ENCODE data around the gene CFAP77. TPM values are rescaled to one million over a fixed set of nuclear protein-coding genes. Genes with fewer than 3 reads are reported as not detected.
"Not testable (repeated sequence)": the region's sequence is repeated elsewhere in the genome, so short reads cannot be mapped to it uniquely, and the experiment has no call there.

Gene CFAP77
- total RNA-seq, 1 experiment from 2014 or later, result not detected

DNA sequence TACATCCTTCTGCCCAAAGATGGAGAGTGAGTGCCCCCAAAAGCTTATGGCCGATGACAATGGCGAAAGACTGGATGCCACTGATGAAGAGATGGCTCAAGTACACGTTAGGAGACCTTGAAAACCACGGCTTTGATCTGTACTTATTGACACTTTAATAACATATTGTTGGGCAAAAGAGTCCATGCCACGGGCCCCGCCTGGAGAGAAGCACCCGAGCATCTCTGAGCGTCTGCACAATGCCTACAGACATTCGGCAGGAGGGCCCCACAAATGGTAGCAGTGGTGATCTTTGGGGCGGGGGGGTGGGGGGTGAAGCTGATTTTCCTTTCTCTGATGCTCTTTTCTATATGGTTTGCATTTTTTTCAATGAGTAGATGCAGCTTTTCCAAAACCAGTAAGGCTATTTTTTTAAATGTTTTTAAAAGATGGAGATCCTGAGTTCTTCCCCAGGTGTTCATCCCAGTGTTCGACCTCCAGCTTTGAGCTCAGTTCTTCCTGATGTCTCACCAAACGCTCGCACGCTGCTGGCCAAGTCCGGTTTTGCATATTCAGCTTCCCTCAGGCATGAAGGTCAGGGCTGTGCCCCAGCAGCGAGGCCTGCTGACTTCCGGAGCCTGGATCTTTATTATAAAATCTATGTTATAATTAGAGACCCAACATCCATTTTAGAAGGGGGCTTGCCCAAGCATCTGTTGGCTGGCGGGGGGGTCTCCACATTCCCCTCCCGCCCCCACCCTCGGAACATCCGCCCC lies 138.1 kb downstream of the CFAP77 start:
- in situ Hi-C loops (cut with HindIII; ENCODE audit: low pct_unique_long_range_greater_than_20kb, low sequenced_read_pairs), result no loop called here
- DNase-seq (ENCODE audit: low read depth, low spot score), result no peak

DNA sequence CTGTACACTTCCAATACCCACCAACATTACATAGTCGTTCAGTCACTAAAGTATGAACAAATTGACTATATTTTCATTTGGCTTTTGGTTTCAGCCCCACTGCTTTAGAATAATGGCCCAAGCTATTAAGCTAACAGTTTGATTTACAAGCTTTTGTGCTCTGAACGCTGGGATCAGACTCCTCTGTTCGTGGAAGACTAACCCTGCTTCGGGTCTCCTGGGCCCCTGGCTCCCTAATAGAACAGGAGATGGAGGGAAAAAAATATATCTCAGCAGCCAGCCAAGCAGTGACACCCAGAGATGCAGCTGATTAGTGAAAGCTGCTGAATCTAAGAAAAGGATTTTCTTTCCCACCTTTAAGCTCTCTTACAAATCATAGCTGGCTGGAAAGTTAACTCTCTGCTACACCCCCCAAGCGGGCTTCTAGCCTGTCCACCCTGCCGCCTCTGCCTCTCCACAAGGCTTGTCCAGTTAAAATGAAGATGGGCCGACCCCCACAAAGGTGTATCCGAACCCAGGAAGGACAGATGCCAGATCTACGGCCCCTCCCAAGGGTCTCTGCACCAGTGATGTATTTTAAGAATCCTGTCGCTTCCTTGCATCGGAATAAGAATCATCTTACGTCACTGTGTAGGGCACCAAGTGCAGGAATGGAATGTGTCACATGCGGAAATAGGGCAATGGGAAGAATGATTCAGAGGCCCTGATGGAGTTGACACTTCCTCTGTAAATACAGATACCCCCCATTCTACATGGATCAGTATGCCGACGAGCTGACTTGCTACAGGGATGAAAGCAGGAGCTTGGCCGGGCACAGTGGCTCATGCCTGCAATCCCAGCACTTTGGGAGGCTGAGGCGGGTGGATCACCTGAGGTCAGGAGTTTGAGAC lies 139.0 kb downstream of the CFAP77 start:
- in situ Hi-C loops (cut with HindIII; ENCODE audit: low pct_unique_long_range_greater_than_20kb, low sequenced_read_pairs), result no loop called here
- DNase-seq (ENCODE audit: low read depth, low spot score), result no peak

DNA sequence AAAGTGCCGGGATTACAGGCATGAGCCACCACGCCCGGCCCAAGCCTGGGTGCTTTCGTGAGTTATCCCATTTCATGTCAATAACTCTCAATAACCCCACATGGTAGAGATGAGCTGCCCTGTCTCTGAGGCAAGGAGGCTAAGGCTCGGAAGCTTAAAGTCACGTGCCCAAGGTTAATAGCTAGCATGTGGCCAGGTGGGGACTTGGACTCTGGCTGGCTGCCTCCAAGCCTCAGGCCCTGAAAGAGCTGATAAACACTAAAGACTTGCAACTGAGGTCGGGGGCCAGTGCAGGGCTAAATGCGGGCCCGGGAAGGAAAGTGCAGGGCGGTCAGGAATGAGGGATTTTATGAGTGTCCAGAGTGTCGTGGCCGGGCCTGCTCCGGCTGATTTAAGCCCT lies 141.5 kb downstream of the CFAP77 start:
- in situ Hi-C loops (cut with HindIII; ENCODE audit: low pct_unique_long_range_greater_than_20kb, low sequenced_read_pairs), result no loop called here
- DNase-seq (ENCODE audit: low read depth, low spot score), result no peak

DNA sequence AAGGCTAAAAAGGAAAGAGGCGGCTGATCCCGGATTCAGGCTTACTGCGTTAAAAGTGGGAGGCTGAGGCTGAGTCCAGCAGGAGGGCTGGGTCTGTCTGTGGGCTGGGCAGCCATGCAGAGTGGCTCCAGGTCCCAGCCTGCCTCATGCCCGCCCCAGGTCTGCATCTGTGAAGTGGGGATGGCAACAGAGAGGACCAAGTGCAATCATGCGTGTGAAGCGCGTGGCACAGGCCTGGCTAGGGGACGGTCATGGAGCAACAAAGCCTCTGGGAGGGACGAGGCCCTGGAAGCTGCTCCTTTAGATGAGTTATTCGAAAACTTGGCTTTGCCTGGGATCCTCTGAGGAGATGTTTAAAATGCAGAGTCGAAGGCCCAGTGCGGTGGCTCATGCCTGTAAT lies 142.0 kb downstream of the CFAP77 start:
- DNase-seq (ENCODE audit: low read depth, low spot score), result no peak
- in situ Hi-C loops (cut with HindIII; ENCODE audit: low pct_unique_long_range_greater_than_20kb, low sequenced_read_pairs), result no loop called here

DNA sequence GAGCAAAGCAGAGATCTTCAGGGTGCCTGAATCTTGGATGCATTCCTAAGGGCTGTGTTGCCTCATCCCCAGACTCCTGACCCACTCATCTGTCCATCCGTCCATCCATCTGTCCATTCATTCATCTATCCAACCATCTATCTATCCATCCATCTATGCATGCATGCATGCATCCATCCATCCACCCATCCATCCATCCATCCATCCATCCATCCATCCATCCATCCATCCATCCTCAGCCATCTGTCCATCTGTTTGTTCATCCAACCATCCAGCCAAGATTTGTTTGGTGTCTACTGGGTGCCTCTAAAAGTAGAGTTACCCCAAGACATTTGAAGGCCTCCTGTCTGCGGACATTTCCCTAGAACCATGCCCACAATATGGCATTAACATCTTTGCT lies 144.7 kb downstream of the CFAP77 start:
- DNase-seq (ENCODE audit: low read depth, low spot score), result no peak
- in situ Hi-C loops (cut with HindIII; ENCODE audit: low pct_unique_long_range_greater_than_20kb, low sequenced_read_pairs), result no loop called here

DNA sequence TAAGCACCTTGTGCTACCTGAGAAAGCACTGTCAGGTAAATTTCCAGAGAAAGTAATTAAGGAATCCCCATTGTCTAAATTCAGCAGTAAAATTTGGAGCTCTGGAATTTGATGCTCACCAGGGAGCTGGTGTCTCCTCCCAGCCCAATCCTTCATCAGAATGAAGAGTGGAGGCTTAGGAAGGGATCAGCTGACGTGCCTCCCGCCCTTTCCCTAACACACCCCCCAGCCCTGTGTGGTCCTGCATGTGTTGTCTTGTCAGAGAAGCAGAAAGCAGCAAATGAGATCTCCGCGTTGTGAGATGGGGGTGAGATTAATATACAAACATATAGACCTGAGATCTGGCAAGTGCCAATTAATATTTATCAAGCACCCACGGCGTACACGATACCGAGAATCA lies 145.5 kb downstream of the CFAP77 start:
- DNase-seq (ENCODE audit: low read depth, low spot score), result no peak
- in situ Hi-C loops (cut with HindIII; ENCODE audit: low pct_unique_long_range_greater_than_20kb, low sequenced_read_pairs), result no loop called here

DNA sequence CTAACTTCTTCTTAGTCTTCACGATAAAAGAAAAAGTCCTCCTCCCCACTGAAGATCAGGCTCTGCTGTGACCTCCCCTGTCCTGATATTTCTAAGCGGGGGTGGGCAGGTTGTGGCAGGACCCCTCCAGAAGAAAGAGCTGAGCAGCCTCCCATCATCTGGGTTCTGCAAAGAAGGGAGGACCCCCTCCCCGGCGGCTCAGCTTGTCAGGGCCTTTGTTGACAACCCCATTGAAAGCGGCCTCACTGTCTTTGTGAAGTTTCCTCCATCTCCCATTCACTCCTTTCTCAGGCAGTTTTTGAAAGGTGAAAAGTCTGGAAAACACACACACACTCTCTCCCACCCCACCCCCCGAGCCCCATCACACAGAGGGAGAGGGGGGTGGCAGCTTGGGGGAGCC lies 146.2 kb downstream of the CFAP77 start:
- in situ Hi-C loops (cut with HindIII; ENCODE audit: low pct_unique_long_range_greater_than_20kb, low sequenced_read_pairs), result no loop called here

DNA sequence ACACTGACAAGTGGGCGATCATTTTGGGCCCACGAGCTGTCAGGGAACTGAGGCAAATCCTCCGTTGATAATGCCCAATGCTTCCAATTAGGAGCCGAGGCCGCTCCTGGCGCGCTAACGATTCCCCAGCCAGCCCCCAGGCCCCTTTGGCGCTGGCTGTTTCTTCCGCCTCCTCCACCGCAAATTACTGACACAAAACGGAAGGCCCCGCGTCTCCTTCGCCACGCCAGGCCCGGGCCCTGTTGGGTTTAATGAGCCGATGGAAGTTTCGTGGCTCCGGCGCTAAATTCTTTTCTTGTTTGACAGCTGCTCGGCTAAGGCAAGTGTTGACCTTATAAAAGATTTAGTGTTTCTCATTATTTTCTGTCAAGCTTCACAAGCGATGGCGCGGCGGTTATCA lies 146.7 kb downstream of the CFAP77 start:
- in situ Hi-C loops (cut with HindIII; ENCODE audit: low pct_unique_long_range_greater_than_20kb, low sequenced_read_pairs), result no loop called here
- DNase-seq (ENCODE audit: low read depth, low spot score), result no peak

More for the DNA sequence above, 146.2 kb downstream of the CFAP77 start:
- DNase-seq (ENCODE audit: low read depth, low spot score), result no peak

DNA sequence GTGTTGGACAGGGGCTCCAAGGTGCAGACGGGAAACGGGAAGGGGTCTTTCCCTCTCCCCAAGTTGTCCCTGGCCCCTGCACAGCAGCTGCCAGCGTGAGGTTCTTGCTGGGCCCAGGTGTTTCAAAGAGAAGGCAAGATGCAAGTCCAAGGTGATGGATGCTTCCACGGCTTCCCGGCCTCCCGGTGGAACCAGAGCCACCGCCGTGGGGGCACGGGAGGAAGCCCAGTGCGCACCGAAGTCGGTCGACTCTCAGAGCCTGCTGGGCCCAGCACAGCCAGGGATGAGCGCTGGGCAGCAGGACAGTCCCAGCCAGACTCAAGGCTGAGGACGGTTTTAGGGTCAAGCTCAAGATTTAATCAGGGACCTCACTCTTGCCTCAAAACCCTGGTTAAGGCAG lies 147.1 kb downstream of the CFAP77 start:
- in situ Hi-C loops (cut with HindIII; ENCODE audit: low pct_unique_long_range_greater_than_20kb, low sequenced_read_pairs), result no loop called here

DNA sequence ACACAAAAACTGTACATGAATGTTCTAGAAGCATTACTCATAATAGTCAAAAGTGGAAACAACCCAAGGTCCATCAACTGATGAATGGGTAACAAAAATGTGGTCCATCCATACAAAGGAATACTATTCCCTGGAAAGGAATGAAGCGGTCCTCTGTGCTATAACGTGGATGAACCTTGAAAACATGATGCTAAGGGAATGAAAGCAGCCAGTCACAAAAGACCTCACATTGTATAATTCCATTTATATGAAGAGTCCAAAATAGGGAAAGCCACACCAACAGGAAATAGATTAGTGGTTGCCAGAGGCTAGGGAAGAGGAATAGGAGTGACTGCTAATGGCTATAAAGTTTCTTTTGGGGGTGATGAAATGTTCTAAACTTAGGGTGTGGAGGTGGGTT lies 149.7 kb downstream of the CFAP77 start:
- in situ Hi-C loops (cut with HindIII; ENCODE audit: low pct_unique_long_range_greater_than_20kb, low sequenced_read_pairs), result no loop called here
- DNase-seq (ENCODE audit: low read depth, low spot score), result peak; percentile 66

More for the DNA sequence above, 147.1 kb downstream of the CFAP77 start:
- no peak for DNase-seq (ENCODE audit: low read depth, low spot score)

DNA sequence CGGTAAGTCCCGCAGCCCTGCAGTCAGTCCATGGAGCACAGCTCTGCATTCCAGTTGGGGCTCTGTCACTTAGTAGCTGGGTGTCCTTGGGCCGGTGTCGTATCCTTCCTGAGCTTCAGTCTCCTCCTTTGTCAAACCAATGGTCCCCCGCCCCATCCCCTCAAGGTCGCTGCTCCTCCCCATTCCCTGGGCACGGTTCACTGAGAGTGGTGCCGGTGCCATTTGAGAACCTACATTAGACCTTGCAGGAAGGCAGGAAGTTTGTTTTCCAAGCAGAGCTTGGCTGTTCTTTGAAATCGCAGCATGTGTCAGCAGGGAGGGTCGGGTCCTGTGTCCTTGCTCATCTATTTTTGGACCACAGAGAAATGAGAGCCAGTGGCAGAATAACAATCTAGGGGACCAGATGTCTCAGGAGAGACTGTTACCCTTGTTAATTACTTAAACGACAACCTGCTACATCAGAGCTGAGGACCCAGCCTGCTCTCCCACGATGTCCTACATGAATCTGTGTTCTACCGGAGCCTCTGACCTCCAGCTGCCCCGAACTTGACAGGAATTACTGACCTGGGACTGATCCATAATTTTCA lies 150.7 kb downstream of the CFAP77 start:
- no peak for DNase-seq (ENCODE audit: low read depth, low spot score)
- in situ Hi-C loops (cut with HindIII; ENCODE audit: low pct_unique_long_range_greater_than_20kb, low sequenced_read_pairs), result no loop called here

DNA sequence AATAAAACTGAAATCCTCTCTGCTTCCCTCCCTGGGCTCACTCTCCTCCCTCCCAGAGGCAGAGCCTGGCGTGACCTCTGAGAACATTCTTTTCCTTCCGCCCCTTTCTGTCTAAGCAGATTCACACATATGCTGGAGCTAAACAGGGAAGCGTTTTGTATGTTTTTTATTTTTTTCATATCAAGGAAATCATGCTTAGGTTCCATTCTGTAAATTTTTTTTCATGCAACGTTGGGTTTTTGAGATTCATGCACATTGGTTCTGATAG lies 152.2 kb downstream of the CFAP77 start:
- DNase-seq (ENCODE audit: low read depth, low spot score), result no peak
- in situ Hi-C loops (cut with HindIII; ENCODE audit: low pct_unique_long_range_greater_than_20kb, low sequenced_read_pairs), result no loop called here

DNA sequence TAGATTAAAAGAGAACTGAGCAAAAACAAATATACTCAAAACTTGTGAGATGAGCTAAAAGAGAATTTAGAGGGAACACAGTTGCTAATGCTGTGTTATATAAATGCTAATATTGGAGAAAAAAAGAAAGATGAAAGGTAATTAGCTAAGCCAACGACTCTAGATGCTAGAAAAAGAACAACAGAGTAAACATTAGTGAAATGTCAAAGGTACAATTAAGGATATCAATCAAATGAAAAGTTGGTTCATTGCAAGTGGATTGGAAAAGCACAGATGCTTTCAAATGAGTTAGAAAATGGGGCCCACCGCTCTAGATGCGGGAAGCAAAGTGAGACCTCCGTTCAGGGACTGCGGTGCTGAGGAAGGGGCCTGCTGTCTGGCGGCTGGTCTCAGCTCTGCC lies 154.5 kb downstream of the CFAP77 start:
- DNase-seq (ENCODE audit: low read depth, low spot score), result no peak
- in situ Hi-C loops (cut with HindIII; ENCODE audit: low pct_unique_long_range_greater_than_20kb, low sequenced_read_pairs), result no loop called here

DNA sequence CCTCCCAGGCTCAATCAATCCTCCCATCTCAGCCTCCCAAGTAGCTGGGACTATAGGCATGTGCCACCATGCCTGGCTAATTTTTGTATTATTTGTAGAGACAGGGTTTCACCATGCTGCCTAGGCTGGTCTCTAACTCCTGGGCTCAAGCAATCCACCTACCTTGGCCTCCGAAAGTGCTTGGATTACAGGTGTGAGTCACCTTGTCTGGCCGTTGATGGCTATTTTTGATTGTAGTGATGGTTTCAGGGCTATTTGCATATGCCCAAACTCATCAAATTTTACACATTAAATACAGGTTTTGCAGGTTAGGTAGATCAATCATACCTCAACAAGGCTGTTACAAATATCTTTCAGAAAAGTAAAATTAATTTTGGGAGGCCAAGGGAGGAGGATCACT lies 158.8 kb downstream of the CFAP77 start:
- DNase-seq (ENCODE audit: low read depth, low spot score); in situ Hi-C loops (cut with HindIII; ENCODE audit: low pct_unique_long_range_greater_than_20kb, low sequenced_read_pairs): not testable (repeated sequence)

DNA sequence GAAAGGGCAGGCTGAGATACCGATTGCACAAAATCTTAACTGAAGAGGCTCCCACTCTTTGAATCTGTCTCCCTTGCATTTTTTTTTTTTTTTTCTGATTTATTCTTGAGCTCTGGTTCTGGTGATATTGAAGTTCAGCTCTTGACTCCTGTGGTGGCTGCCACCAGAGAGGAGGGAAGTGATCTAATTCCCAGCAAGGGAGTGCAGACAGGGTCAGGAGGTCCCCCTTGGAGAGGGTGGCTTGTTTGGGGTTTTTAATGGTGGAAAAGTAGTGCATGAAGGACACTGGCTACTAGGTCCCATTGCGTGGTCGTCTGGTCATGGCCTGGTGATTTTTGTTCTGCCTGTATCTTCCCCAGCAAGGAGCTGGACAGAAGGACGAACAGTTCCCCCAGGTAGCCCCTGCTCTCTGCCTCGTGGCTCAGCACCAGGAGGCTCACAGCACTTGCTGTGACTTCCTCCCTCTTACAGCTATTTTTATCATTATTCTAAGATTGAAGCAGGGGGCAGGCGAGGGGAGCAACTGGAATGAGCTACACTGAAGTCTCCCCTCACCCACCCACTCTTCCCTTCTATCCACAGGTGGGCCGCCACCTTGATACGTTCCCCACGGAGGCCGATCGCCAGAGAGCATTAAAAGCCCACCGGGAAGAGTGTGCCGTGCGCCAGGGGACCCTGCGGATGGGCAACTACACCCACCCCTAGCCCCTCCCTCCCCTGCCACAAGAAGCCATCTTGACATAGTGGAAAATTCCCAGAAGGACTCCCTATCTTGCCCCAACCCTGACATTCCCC lies 162.0 kb downstream of the CFAP77 start:
- DNase-seq (ENCODE audit: low read depth, low spot score), result no peak
- in situ Hi-C loops (cut with HindIII; ENCODE audit: low pct_unique_long_range_greater_than_20kb, low sequenced_read_pairs), result no loop called here

DNA sequence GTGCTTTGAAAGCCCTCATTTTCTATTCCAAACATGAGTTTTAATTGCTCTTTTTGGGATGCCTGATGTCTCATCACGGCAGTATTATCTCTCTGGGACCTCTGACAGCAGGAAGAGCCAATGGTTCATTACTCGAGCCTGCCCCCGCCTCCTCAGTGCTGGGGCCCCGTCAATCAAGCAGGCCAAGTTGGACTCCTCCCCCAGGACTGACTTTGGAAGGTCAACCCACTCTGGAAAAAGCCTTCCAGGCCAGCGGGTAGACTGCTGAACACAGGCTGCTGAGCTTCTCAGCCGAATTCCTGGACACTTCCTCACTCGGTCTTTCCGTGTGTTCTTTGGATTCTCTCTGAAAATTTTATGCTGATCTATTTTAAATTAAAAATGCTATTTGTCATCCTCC lies 162.9 kb downstream of the CFAP77 start:
- peak; percentile 67 for DNase-seq (ENCODE audit: low read depth, low spot score)
- in situ Hi-C loops (cut with HindIII; ENCODE audit: low pct_unique_long_range_greater_than_20kb, low sequenced_read_pairs), result no loop called here

DNA sequence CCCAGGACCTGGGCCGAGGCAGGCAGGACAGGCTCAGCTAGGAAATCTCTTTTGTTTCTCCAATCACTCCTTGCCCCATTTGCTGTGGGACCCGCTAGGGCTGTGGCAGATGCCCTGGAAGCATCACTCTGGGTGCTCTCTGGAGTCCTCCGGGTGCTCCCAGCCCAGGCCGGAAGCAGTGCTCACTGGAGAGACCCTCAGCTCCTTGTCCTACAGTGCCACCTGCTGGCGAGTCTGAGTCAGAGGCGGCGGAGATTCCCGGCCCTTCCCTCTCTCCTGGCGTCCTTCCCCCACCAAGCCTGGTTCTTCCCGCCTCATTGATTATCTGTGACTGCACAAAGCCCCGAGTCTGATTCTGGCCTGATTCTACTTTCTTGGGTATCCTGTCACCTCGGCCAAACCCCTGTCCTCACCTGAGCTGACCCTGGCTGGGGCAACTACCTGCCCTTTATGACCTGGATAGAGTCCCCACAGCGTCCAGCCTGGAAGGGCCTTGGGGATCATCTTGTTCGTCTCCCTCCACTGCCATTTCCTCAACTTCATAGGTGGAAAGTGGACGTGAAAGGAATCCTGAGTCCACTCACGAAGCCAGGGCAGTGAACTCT lies 165.1 kb downstream of the CFAP77 start:
- in situ Hi-C loops (cut with HindIII; ENCODE audit: low pct_unique_long_range_greater_than_20kb, low sequenced_read_pairs), result no loop called here
- peak; percentile 83 for DNase-seq (ENCODE audit: low read depth, low spot score)

DNA sequence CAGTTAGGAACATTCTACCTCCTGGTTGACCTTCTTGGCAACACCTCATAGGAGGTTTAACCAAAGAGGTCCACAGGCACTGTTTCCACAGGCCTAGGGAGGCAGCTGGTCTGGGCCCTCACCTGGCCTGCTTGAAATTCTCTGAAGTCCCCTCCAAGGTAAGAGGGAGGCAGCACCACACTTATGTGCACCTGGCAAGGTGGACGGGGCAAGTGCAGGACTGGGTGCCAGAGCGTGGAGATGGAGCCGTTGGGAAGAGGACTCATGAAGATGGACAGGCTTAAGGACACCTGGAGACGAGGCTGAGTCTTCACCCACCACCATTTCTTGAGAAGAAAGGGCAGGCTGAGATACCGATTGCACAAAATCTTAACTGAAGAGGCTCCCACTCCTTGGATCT lies 165.8 kb downstream of the CFAP77 start:
- in situ Hi-C loops (cut with HindIII; ENCODE audit: low pct_unique_long_range_greater_than_20kb, low sequenced_read_pairs), result no loop called here
- no peak for DNase-seq (ENCODE audit: low read depth, low spot score)
